Nephron progenitor cell (in vitro differentiated cells): Measurements from ENCODE around the gene HSBP1.

ENCODE experiments used
- DNase-seq: peaks from one replicate; pipeline ENCODE4 v3.0.0; 2021
- H3K27ac Mint-ChIP-seq: 2 replicates; pipeline ENCODE4 v1.8.0; 2021; ENCODE audit warnings: mild to moderate bottlenecking, moderate library complexity, mixed read lengths
- H3K27me3 Mint-ChIP-seq: 2 replicates; pipeline ENCODE4 v1.8.0; 2021; ENCODE audit warnings: mild to moderate bottlenecking, low read depth, mixed read lengths; ENCODE audit not compliant: poor library complexity
- H3K36me3 Mint-ChIP-seq: 2 replicates; pipeline ENCODE4 v1.8.0; 2021; ENCODE audit warnings: low read depth, mixed read lengths
- H3K4me1 Mint-ChIP-seq: 2 replicates; pipeline ENCODE4 v1.8.0; 2021; ENCODE audit warnings: mixed read lengths
- H3K4me3 Mint-ChIP-seq: 2 replicates; pipeline ENCODE4 v1.8.0; 2021; ENCODE audit warnings: mild to moderate bottlenecking, moderate library complexity, mixed read lengths
- H3K9me3 Mint-ChIP-seq: 2 replicates; pipeline ENCODE4 v1.8.0; 2021; ENCODE audit warnings: mild to moderate bottlenecking, moderate library complexity, mixed read lengths
- CTCF ChIP-seq: fragments of 200-600 bp; sonication (generic); IDR thresholded peaks from 2 replicates; pipeline ENCODE4 v1.5.0; 2021; ENCODE audit warnings: antibody characterized with exemption

HSBP1 gene

GRCh38 chr16:83856792-83857191 lies 49.0 kb downstream of the HSBP1 start:
- Mint-ChIP-seq H3K4me1 (peaks cover 13% of the 10 kb centered on the region), H3K4me3 (no peak overlapping the region), H3K36me3 (no peaks in the 10 kb centered on the region), H3K9me3 (no peaks in the 10 kb centered on the region), H3K27me3 (no peaks in the 10 kb centered on the region), H3K27ac (no peak overlapping the region)
- no peak for TF ChIP-seq CTCF
- no peak for DNase-seq

DNA sequence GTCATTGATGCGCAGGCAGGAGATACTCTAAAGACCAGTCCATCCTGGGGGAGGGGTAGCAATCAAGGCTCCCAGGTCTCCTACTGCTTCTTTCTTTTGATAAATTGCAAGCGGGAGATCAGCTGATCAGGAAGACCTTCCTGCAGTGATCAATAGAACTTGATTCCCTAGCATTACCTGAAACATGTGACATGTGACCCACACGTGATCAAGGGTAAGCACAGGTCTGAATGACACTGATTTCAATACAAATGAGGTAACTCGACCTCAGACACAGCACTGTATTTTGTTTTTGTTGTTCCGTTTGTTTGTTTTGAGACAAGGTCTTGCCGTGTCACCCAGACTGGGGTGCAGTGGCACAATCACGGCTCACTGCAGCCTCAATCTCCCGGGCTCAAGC lies 51.5 kb downstream of the HSBP1 start:
- Mint-ChIP-seq H3K27ac (no peak overlapping the region), H3K4me3 (no peak overlapping the region)

GRCh38 chr16:83862661-83863060 lies 54.9 kb downstream of the HSBP1 start:
- Mint-ChIP-seq H3K4me3 (no peak overlapping the region), H3K36me3 (no peaks in the 10 kb centered on the region), H3K27ac (no peak overlapping the region), H3K9me3 (peaks cover 20% of the 10 kb centered on the region), H3K27me3 (peaks cover 4% of the 10 kb centered on the region), H3K4me1 (peaks cover 13% of the 10 kb centered on the region)
- DNase-seq: no peak
- no peak for TF ChIP-seq CTCF

More for the DNA sequence above, 51.5 kb downstream of the HSBP1 start:
- no peak for DNase-seq
- H3K9me3 Mint-ChIP-seq: peaks cover 5% of the 10 kb centered on the region
- TF ChIP-seq CTCF: no peak
- no peaks in the 10 kb centered on the region for H3K27me3 Mint-ChIP-seq
- H3K4me1 Mint-ChIP-seq: peaks cover 13% of the 10 kb centered on the region
- H3K36me3 Mint-ChIP-seq: no peaks in the 10 kb centered on the region

DNA sequence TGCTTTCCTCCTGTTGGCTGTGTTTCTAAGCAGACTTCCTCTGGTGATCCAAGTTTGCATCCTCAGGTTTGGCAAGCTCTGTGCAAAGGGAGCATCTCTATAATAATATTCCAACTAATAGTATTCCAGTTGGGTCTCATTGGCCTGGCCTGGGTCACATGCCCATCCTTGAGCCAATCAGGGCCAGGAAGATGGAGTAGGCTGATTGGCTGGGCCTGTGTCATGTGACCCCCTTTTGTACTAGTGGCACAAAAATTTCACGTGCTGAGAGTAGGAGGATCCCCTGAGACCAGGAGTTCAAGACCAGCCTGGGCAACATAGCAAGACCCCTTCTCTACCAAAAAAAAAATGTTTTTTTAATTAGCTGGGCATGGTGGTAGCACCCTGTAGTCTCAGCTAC lies 55.9 kb downstream of the HSBP1 start:
- Mint-ChIP-seq H3K9me3 (peaks cover 20% of the 10 kb centered on the region), H3K36me3 (no peaks in the 10 kb centered on the region), H3K27me3 (peaks cover 6% of the 10 kb centered on the region), H3K4me3 (no peak overlapping the region), H3K27ac (no peak overlapping the region), H3K4me1 (peaks cover 11% of the 10 kb centered on the region)
- no peak for TF ChIP-seq CTCF
- DNase-seq: no peak
